T-helper 2 cell treated with Interferon-gamma antibody and Interleukin-4, amounts not matched to agents 100 ng/mL and 5 ng/mL, for 36 hours (primary cell): ENCODE results near the gene NDUFV1. TPM values are rescaled to one million over a fixed set of nuclear protein-coding genes. Genes with fewer than 3 reads are reported as not detected.
"Not testable (repeated sequence)": the region's sequence is repeated elsewhere in the genome, so short reads cannot be mapped to it uniquely, and the experiment has no call there.

Experiments
- intact Hi-C: fragments of 100-400 bp; cut with micrococcal nuclease; formaldehyde crosslinking; loops from one replicate; pipeline ENCODE4 v1.15.1; 2023
- total RNA-seq: library from RNA; stranded (reverse); gene quantifications from 2 replicates; pipeline ENCODE4 v1.2.3, GENCODE V29; 2022

NDUFV1 gene
- total RNA-seq, 1 donor from 2014 or later, result 219 TPM

- intact Hi-C loops, result no loop called here
These were observed 20.2 kb downstream of the NDUFV1 start for GRCh38 chr11:67626970-67627369.

DNA sequence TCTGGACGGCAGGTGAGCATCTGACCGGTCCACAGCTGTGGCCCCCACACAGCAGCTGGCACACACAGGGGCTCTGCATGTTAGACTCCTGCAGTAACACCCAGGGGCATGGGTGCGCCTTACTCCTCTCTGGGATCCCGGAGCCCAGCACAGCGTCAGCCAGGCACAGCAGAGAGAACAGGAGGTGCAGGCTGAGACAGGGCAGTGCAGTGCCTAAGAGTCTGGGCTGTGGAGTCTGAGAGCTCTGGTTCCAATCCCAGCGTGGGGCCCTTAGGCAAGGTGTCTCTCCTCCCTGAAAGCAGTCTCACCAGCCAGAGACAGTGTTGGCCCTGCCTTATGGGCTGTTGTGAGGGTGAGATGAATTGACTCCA lies 20.7 kb downstream of the NDUFV1 start:
- intact Hi-C loops, result no loop called here

GRCh38 chr11:67627812-67628624 lies 21.3 kb downstream of the NDUFV1 start:
- intact Hi-C loops, result loop anchor here (2.0 kb wide), 1 partner anchor 21 kb away; the partner anchor contains the start of gene NDUFV1

- intact Hi-C loops, result loop anchor here (1.0 to 2.0 kb wide), 3 partner anchors 15 to 30 kb away; partner anchors contain the start of gene NDUFV1
These were observed 22.1 kb downstream of the NDUFV1 start for GRCh38 chr11:67628710-67629385.

DNA sequence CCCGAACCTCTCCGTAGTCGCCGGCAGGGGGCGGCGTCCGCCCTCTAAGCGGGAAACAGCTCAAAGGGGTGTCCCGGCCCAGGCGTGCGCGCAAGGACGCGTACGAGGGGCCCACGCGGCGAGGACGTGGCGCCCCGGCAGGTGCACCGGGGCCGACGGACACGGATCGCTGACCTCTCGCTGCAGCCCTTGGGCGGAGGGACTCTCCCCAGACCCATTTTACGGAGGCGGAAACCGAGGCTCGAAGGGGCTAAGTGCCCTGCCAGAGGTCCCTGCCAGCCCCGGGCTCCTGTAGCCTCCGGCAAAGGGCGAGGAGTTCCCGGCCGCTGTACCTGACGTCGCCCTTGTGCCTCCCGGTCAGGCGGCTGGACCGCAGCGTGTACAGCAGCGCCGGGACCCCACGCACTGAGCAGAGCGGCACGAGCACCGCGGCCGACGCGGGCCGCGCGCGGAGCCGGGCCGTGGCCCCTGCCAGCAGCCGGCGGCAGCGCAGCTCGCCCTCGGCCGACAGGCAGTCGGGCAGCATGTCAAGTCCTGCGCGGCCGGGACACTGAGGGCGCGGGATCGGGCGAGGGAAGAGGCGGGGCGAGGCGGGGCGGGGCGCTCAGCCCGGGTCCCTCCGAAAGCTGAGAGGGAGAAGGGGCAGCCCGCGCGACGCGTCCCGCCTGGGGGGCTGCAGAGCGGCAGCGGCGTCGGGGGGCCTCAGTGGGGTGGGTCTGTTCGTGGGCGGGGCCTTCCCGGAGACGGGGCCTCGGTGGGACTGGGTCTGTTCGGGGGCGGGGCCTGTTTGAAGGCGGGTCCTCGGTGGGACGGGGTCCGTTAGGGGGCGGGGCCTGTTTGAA lies 22.9 kb downstream of the NDUFV1 start, which contains the start of gene NUDT8:
NUDT8 (minus strand) TSS at position 552 of the 842 bp plus-strand sequence; CDS start at position 526, 26 bp downstream.
- intact Hi-C loops, result loop anchor here (1.0 to 2.0 kb wide), 3 partner anchors 15 to 30 kb away; partner anchors contain the start of gene NDUFV1

GRCh38 chr11:67630228-67630942 lies 23.6 kb downstream of the NDUFV1 start:
- intact Hi-C loops, result no loop called here

DNA sequence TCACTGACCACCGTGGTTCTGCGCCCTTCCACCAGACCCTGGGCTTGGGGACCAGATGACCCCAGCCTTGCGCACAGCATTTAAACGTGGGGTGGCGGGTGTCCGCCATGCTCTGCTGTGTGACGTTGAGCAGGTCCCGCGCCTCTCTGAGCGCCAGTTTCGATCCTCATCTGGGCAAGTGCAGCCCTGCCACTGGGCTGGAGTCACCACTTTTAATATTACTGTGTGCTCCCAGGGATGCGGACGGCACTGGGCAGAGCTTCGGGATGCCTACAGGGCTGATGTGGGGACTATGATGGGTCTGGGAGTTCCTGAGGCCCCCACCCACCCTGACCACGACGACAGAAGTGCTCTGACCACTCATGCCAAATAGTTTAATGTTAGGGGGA lies 24.2 kb downstream of the NDUFV1 start:
- intact Hi-C loops, result no loop called here

DNA sequence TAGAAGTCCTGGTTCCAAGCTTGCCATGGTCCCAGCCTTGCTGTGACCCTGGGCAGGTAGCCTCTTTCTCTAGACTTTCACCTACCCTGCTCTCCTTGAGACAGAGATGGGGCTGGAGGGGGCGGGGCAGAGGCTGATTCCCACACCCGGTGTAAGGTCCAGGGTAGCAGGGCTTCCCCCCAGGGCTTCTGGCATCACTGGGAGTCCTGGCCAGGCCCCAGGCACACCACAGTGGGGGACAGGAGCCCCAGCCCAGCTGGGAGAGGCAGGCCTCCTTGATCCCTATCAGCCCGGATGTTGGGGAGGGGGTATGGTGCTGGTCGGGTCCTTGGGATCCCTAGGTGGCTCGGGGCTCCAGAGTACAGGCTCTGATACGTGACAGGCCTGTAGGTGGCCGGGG lies 24.7 kb downstream of the NDUFV1 start:
- intact Hi-C loops, result no loop called here

DNA sequence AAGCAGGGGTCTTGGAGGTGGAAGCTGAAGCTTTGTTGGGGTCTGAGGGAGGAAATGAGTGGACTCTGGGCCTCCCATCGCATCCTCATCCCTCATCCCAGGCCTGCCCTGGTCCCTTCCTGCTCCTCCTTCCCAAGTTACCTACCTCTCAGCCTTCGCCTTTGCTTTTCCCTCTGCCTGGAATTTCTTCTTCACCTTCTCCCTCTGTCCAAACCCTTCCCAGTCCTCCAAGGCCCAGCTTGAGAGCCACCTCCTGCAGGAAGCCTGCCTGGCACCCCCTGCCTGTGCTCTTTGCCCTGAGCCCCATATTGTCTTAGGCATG lies 25.1 kb downstream of the NDUFV1 start:
- intact Hi-C loops, result no loop called here

GRCh38 chr11:67632175-67632981 lies 25.6 kb downstream of the NDUFV1 start:
- intact Hi-C loops, result no loop called here

GRCh38 chr11:67632982-67633755 lies 26.4 kb downstream of the NDUFV1 start:
- intact Hi-C loops, result no loop called here

DNA sequence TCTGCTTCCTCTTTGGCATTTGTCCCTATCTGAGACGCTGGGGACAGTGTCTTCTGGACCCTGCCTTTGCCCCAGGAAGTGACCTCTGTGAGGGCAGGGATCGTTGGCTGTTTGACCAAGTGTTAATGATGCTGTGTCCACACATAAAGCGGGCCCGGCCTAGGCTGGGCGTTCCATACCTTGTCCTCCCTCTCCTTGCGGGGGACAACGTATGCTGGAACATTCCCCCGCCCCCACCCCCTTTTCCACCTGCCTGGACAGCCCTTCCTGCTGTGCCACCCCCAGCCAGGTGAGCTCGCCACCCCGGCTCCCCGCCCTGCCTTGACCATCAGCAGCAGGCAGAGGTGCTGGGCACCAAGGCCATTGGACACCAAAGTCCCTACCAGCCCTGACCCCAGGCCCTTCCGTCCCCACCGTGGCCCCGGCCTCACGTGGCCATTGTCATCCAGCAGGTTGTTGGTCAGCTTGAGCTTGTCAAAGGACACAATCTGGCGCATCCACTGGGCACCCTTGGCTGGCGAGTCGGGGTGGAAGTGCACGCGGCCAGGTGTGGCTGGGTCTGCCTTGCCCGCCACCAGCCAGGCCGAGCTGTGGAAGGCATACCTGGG lies 27.1 kb downstream of the NDUFV1 start:
- intact Hi-C loops, result no loop called here

DNA sequence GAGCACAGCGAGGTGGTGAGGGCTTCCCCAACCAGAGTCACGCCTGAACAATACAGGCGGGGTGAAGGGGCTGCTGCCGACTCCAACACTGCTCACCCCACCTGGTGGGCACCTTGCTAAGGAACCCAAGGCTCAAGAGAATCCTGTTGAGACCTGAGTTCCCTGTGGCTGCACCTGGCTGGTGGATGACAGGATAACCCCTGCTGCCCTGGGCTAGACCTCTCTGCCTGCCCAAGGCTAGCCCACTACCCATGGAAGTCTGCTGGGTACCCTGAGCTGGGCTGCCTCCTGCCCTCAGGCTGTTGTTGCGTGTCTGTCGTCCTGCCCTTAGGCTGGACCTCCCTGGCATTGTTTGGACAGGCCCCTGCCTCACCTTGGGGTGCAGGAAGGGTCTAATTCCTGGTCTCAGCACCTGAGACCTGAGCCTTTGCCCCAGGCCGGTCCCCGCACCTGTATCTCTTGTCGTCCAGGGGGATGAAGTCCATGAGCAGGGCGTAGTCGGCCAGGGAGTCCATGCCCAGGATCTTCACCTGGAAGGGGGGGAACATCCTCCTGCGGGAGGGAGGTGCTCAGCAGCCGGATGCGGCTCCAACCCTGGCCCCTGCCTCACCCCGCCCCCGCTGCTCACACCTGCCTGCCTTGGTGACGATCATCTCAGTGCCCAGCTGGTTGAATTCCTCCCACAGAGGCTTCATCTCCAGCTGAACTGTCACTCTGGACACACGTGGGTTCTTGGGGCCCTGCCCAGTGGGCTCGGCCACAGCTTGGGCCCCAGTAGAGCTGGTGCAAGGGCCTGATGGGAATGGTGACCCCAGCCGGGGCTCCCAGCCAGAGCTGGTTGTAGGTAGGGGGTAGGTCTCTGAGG lies 27.9 kb downstream of the NDUFV1 start:
- intact Hi-C loops, result no loop called here

DNA sequence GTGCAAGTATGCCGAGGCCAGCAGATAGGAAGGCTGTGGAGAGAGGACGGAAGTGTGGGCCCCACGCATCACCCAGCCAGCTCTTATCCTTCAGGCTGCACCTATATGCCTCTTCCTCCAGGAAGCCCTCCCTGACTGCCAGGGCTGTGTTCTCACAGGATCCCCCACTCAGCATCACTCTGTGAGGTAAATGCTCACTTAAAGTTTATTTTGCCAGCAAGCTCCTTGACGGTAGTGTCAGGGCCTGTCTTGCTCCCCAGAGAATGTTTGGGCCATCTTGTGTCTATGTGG lies 28.4 kb downstream of the NDUFV1 start:
- intact Hi-C loops, result no loop called here

GRCh38 chr11:67636962-67637361 lies 30.2 kb downstream of the NDUFV1 start:
- intact Hi-C loops, result no loop called here

DNA sequence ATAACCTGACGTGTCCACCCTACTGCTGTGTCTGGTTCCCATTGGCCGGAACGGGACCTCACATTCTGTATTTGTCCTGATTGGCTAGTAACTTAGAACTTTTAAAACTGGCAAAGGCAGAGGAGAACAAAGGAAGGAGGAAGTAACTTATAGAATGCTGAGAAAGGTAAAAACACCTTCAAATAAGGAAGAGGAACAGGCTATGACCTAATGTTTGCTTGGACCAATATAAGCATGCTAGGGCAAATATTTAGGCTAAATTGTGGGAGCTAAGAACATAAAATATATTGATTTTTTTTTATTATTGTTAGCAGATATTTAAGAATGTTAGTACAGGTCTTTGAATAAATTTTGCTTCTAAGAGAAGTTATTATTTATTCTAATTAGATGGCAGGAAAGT lies 30.7 kb downstream of the NDUFV1 start:
- intact Hi-C loops, result not testable (repeated sequence)

GRCh38 chr11:67638535-67639437 lies 32.0 kb downstream of the NDUFV1 start:
- intact Hi-C loops, result no loop called here
